DMS53 (cell line): Measurements from ENCODE around the gene OR1K1.

ENCODE experiments used
- DNase-seq: peaks from one replicate; lab custom pipeline; 2025; lab: John Stamatoyannopoulos, UW

Gene OR1K1

GRCh38 chr9:122800066-122801060 lies at the start of gene OR1K1:
Gene OR1K1 (plus strand): TSS chr9:122800123. CDS start chr9:122800123, 0 bp downstream.
- no peak for DNase-seq

GRCh38 chr9:122754825-122755224 lies 45.1 kb upstream of the OR1K1 start:
- DNase-seq, result no peak

GRCh38 chr9:122767817-122768216 lies 32.1 kb upstream of the OR1K1 start:
- no peak for DNase-seq

GRCh38 chr9:122777052-122777451 lies 22.9 kb upstream of the OR1K1 start:
- no peak for DNase-seq

GRCh38 chr9:122777935-122778627 lies 21.8 kb upstream of the OR1K1 start:
- no peak for DNase-seq

- DNase-seq, result no peak
Observed at GRCh38 chr9:122779181-122779580, 20.7 kb upstream of the OR1K1 start.

GRCh38 chr9:122780026-122780425 lies 19.9 kb upstream of the OR1K1 start:
- no peak for DNase-seq

- no peak for DNase-seq
Observed at GRCh38 chr9:122781671-122782070, 18.3 kb upstream of the OR1K1 start.

- no peak for DNase-seq
Observed at GRCh38 chr9:122785269-122785668, 14.7 kb upstream of the OR1K1 start.

- DNase-seq, result no peak
Observed at GRCh38 chr9:122786338-122786737, 13.6 kb upstream of the OR1K1 start.

- no peak for DNase-seq
Observed at GRCh38 chr9:122788831-122789230, 11.1 kb upstream of the OR1K1 start, which contains the start of gene OR5C1. Gene OR5C1 (plus strand): TSS chr9:122788933. CDS start chr9:122788933, 0 bp downstream.

- no peak for DNase-seq
Observed at GRCh38 chr9:122789256-122790046, 10.5 kb upstream of the OR1K1 start.

- no peak for DNase-seq
Observed at GRCh38 chr9:122791872-122792669, 7.9 kb upstream of the OR1K1 start.

- DNase-seq, result peak; percentile 18
Observed at GRCh38 chr9:122797316-122798063, 2.4 kb upstream of the OR1K1 start.

GRCh38 chr9:122806661-122807060 lies 6.7 kb downstream of the OR1K1 start:
- no peak for DNase-seq

- DNase-seq, result no peak
Observed at GRCh38 chr9:122807271-122807900, 7.5 kb downstream of the OR1K1 start.

- DNase-seq, result no peak
Observed at GRCh38 chr9:122808141-122808540, 8.2 kb downstream of the OR1K1 start.

- DNase-seq, result peak; percentile 75
Observed at GRCh38 chr9:122809261-122809660, 9.3 kb downstream of the OR1K1 start.

- DNase-seq, result peak; percentile 90
Observed at GRCh38 chr9:122810306-122810946, 10.5 kb downstream of the OR1K1 start.
